IPS-18a (cell line): Measurements from ENCODE around the gene MAPK4.
A peak's percentile ranks its signal among the peaks of the same experiment; 100 is the strongest.
"Not testable (repeated sequence)": the region's sequence is repeated elsewhere in the genome, so short reads cannot be mapped to it uniquely, and the experiment has no call there.

ENCODE experiments used
- H3K27ac ChIP-seq: one replicate; pipeline ENCODE4 v1.5.1; 2013; ENCODE audit warnings: low read length
- H3K27me3 ChIP-seq: one replicate; pipeline ENCODE4 v1.6.1; 2013; ENCODE audit warnings: mild to moderate bottlenecking, low read length; ENCODE audit not compliant: control insufficient read depth, insufficient read depth
- H3K36me3 ChIP-seq: one replicate; pipeline ENCODE4 v1.6.1; 2013; ENCODE audit warnings: low read depth, low read length; ENCODE audit not compliant: control insufficient read depth
- H3K4me1 ChIP-seq: one replicate; pipeline ENCODE4 v1.6.1; 2013; ENCODE audit warnings: low read depth, low read length; ENCODE audit not compliant: control insufficient read depth
- H3K4me3 ChIP-seq: one replicate; pipeline ENCODE4 v1.5.1; 2013; ENCODE audit warnings: low read length
- H3K9ac ChIP-seq: one replicate; pipeline ENCODE4 v1.6.1; 2013; ENCODE audit warnings: mild to moderate bottlenecking, low read length, moderate library complexity
- H3K9me3 ChIP-seq: one replicate; pipeline ENCODE4 v1.6.1; 2013; ENCODE audit warnings: low read depth, low read length; ENCODE audit not compliant: control insufficient read depth

MAPK4 gene

DNA sequence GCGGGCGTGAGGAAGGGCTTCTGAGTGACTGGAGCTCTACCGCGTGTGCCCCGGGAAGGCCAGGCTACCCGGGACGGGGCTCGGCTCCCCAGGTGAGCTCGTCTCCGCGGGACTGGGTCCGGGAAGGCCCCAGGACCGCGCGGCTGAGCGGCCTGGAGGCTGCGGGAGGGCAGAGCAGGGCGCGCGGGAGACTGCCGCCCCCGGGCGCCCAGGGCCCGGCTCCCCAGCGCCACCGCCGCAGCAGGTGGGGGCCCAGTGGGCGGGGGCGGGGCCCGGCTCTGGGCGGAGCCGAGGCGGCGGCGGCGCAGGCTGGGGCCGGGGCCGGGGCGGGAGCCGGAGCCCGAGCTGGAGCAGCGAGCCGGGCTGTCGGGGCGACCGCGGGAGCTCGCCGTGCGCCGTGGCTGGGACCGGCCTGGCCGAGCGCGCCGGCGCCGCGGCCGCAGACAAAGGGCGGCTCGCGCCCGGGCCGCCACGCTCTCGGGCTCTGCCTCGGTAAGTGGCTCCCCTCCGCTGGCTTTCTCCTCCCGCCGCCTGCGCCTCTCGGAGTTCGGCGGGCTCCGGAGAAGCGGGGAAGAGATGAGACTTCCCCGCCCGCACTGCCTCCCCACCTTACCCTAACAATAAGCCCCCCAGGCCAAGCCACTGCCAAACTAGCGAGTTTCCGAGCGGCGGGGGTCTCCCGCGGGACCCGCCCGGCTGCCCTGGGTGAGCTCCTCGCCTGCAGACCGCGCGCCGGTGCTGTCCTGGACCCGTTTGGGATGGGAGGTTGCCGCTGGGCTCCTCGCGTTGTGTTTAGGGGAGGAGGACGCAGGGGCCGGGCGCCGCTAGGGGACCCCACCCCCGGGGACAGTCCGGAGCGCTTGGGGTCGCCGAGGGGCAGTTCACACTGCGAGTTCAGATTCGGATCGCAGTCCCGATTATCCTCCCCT is at the start of gene MAPK4:
MAPK4 (plus strand) TSS at position 336 of the 929 bp plus-strand sequence. CDS start 103,872 bp downstream, outside the sequence.
- Histone ChIP-seq H3K9ac (peak within 1 kb of the TSS; percentile 65), H3K27ac (no peak within 1 kb of the TSS)

DNA sequence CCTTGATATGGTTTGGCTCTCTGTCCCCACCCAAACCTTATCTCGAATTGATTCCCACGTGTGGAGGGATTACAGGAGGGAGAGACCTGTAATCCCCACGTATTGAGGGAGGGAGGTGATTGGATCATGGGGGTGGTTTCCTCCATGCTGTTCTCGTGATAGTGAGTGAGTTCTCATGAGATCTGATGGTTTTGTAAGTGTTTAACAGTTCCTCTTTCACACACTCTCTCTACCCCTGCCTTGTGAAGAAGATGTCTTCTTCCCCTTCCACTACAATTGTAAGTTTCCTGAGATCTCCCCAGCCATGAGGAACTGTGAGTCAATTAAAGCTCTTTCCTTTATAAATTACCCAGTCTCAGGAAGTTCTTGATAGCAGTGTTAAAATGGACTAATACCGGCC is 42.6 kb upstream of the MAPK4 start:
- not testable (repeated sequence) for H3K4me3 ChIP-seq, H3K4me1 ChIP-seq, H3K27ac ChIP-seq, H3K9ac ChIP-seq, H3K27me3 ChIP-seq, H3K36me3 ChIP-seq, H3K9me3 ChIP-seq

More for the DNA sequence above, at the start of gene MAPK4:
- no peaks in the 10 kb centered on the region for H3K9me3 ChIP-seq
- H3K4me3 ChIP-seq = peak within 1 kb of the TSS; percentile 82
- peaks cover 53% of the 10 kb centered on the region for H3K27me3 ChIP-seq
- no peaks in the 10 kb centered on the region for H3K36me3 ChIP-seq
- peaks cover 7% of the 10 kb centered on the region for H3K4me1 ChIP-seq

DNA sequence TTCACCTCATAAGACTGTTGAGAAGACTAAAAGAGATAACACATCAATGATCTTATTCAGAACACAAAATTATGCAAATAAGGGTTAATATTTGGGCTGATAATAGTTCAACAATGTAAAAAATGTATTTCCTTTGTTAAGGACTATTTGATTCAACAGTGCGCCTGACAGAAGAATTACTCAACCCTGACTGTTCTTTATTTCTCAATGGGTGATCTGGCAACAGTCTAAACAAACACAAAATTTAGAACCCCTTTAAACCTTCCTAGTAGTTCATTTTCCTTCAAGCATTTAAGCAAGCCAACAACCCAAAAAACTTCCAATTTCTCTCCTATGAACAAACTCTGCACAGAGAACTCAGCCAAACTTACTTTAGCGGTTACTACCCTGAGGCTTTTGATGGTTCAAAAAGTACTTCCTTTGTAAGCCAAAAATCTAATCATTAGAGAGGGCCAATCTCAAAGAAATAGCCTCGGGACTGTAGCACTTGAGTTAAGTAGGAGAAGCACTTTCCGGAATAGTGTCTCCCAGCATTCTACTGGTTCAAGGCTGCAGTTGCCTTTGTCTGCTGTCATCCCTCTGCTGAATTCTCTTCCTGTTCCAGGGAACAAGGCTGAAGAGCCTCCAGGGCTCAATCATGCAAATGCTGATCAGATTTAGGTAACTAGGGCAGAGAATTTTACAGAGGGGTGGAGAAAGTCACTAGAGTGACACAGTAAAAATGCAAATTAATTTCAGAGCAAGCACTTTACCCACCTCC is 40.9 kb upstream of the MAPK4 start:
- H3K4me1 ChIP-seq = peaks cover 7% of the 10 kb centered on the region
- H3K4me3 ChIP-seq = no peak overlapping the region
- H3K9me3 ChIP-seq = no peaks in the 10 kb centered on the region
- H3K27ac ChIP-seq = no peak overlapping the region
- H3K9ac ChIP-seq = no peak overlapping the region
- H3K27me3 ChIP-seq = no peaks in the 10 kb centered on the region
- H3K36me3 ChIP-seq = no peaks in the 10 kb centered on the region

DNA sequence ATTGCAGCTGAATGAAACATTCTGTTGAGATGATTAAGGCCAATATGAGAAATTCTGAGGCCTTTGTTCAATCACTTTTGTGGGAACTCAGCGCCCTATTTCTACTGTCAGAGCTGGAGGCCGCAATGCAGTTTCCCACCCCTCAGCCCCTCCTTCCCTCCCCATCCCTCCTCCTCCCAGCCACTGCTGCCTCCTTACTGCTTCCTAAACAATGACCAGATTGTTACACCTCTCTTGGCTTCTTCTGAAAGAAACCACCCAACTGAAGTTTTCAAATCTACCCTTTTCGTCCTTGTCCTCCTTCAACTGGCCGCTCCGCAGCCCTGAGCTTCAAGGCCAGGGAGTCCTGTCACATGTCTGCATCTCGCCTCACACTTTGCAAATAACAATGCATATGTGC is 36.7 kb upstream of the MAPK4 start:
- Histone ChIP-seq H3K4me3 (no peak overlapping the region), H3K27me3 (no peaks in the 10 kb centered on the region), H3K4me1 (peaks cover 7% of the 10 kb centered on the region), H3K27ac (no peak overlapping the region), H3K9ac (no peak overlapping the region), H3K36me3 (no peaks in the 10 kb centered on the region), H3K9me3 (no peaks in the 10 kb centered on the region)

DNA sequence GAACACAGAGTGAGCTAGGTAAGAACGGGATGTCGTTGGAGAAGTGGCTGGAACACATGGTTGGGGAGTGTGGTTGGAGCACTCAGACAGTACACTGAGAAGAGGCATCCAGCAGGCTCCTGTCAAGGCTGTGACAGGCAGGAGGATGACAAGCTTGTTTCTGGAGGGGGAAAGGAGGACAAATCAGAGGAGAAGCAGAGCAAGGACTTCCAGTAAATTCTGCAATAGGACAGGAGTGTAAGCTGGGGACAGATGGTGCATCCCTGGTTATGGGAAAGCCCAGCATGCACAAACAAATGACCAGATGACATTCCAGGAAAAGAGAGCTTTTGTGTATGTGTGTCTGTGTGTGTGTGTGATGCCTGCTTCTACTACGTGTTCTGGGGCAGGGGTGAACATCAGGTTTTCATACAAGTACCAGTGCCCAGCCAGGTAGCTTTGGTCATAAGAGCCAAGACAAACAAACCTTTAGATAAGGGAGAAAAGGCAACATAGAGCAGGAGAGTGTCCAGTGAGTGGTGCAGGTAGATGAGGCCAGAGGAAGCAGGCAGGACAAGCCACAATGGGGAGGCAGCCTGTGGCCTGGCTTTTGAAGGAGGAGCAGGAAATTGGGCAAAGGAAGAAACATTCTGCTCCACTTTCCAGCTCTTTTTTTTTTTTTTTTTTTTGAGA is 32.1 kb upstream of the MAPK4 start:
- H3K36me3 ChIP-seq = no peaks in the 10 kb centered on the region
- no peak overlapping the region for H3K9ac ChIP-seq
- H3K9me3 ChIP-seq = peaks cover 3% of the 10 kb centered on the region
- H3K27ac ChIP-seq = no peak overlapping the region
- peaks cover 4% of the 10 kb centered on the region for H3K4me1 ChIP-seq
- no peaks in the 10 kb centered on the region for H3K27me3 ChIP-seq
- no peak overlapping the region for H3K4me3 ChIP-seq

DNA sequence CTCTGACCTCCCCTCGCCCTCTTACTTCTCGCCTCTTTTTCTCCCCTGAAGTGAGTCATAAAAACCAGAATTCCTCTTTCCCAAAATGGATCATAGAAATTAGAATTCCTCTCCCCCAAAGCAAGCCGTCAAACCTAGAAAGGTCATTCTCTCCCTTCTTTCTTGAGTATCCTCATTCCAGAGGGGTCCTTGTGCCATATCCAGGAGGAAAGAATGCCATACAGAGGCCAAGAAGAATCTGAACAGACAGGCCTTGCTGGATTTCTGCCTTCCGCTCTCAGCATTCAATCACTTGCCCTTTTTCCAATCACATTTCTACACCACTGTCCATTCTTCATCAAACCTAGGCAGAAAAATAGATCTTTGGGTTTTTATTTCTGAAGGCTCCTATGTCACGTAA is 31.1 kb upstream of the MAPK4 start:
- Histone ChIP-seq H3K36me3 (no peaks in the 10 kb centered on the region), H3K4me3 (no peak overlapping the region), H3K9me3 (peaks cover 13% of the 10 kb centered on the region), H3K27ac (no peak overlapping the region), H3K4me1 (no peaks in the 10 kb centered on the region), H3K27me3 (no peaks in the 10 kb centered on the region), H3K9ac (no peak overlapping the region)

DNA sequence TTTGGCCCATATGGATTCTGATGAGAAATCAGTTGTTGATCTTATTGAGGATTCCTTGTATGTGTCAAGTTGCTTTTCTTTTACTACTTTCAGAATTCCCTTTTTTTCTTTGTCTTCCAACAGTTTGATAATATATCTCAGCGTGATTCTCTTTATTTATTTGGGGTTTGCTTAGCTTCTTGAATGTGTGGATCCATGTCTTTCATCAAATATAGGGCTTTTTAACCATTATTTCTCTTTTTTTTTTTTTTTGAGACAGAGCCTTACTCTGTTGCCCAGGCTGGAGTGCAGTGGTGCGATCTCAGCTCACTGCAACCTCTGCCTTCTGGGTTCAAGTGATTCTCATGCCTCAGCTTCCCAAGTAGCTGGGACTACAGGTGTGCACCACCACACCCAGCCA is 26.1 kb upstream of the MAPK4 start:
- not testable (repeated sequence) for H3K27ac ChIP-seq, H3K27me3 ChIP-seq, H3K4me3 ChIP-seq, H3K4me1 ChIP-seq, H3K9ac ChIP-seq, H3K36me3 ChIP-seq
- peaks cover 13% of the 10 kb centered on the region for H3K9me3 ChIP-seq

DNA sequence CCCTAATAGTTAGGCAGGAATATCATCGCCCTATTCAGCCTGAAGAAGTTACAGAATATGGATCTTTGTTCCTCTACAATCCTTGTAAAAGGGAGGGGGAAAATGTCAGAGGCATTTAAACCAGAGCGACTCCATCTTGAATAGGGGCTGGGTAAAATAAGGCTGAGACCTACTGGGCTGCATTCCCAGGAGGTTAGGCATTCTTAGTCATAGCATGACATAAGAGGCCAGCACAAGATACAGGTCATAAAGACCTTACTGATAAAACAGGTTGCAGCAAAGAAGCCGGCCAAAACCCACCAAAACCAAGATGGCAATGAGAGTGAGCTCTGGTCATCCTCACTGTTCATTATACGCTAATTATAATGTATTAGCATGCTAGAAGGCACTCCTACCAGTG is 15.4 kb upstream of the MAPK4 start:
- H3K27ac ChIP-seq, H3K4me3 ChIP-seq, H3K9me3 ChIP-seq, H3K27me3 ChIP-seq, H3K36me3 ChIP-seq, H3K4me1 ChIP-seq, H3K9ac ChIP-seq: not testable (repeated sequence)

DNA sequence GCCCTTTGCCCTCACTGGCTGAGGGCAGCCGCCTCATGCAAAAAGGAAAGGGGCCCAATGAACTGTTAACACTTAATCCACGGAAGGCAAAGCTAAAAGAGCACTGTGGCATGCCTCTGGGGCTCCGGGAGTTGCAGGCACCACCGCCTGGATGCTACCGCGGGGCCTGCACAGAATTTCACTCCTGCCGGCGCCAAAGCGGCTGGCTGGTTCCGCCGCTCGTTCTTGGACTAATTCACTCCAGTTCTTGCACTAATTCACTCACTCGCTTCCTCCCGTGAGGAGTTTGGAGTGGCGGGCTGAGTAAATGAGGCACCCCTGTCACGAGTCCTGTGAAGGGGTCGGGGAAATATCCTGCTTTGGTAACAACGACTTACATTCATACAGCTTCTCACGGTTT is 14.0 kb upstream of the MAPK4 start:
- Histone ChIP-seq H3K9ac (no peak overlapping the region), H3K27ac (no peak overlapping the region), H3K27me3 (no peaks in the 10 kb centered on the region), H3K9me3 (no peaks in the 10 kb centered on the region), H3K4me1 (no peaks in the 10 kb centered on the region), H3K4me3 (no peak overlapping the region), H3K36me3 (no peaks in the 10 kb centered on the region)

DNA sequence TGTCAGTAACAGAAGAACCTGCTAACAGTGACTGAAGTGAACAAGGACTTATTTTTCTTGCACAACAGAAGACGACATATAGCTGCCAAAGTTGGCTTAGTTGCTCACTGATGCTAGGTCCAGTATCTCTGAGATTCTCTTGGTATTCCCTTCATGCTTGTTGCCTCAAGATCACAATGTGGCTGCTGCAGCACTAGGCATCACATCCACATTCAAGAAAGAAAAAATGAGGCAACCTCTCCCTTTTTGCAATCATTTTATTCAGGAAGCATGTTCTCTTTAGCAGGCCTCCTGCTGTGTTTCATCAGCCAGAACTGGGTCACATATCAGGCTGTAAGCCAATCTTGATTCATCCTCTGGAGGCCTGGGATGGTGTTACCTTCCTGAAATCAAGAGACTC is 11.7 kb upstream of the MAPK4 start:
- no peaks in the 10 kb centered on the region for H3K4me1 ChIP-seq
- H3K36me3 ChIP-seq = no peaks in the 10 kb centered on the region
- H3K4me3 ChIP-seq = no peak overlapping the region
- H3K27me3 ChIP-seq = no peaks in the 10 kb centered on the region
- H3K27ac ChIP-seq = no peak overlapping the region
- no peak overlapping the region for H3K9ac ChIP-seq
- no peaks in the 10 kb centered on the region for H3K9me3 ChIP-seq

DNA sequence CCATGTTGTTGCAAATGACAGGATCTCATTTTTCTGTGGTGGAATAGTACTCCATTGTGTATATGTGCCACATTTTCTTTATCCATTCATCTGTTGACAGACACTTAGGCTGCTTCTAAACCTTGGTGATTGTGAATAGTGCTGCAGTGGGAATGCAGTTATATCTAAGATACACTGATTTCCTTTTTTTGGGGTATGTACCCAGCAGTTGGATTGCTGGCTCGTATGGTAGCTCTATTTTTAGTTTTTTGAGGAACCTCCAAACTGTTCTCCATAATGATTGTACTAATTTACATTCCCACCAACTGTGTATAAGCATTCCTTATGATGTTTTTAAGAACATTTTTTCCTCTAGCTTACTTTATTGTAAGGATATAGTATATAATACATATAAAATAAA is 8.2 kb upstream of the MAPK4 start:
- not testable (repeated sequence) for H3K9me3 ChIP-seq, H3K27ac ChIP-seq, H3K4me3 ChIP-seq, H3K4me1 ChIP-seq, H3K36me3 ChIP-seq, H3K9ac ChIP-seq, H3K27me3 ChIP-seq
